GM12872 (cell line): Measurements from ENCODE around the gene POGK.

ENCODE experiments used
- CTCF ChIP-seq: IDR thresholded peaks from 3 replicates; pipeline ENCODE4 v1.5.1; 2011; ENCODE audit warnings: low read depth, mild to moderate bottlenecking, low read length, moderate library complexity; ENCODE audit not compliant: insufficient read depth

Gene POGK

GRCh38 chr1:166889776-166890175 lies 50.5 kb downstream of the POGK start:
- no peak for TF ChIP-seq CTCF

- no peak for TF ChIP-seq CTCF
Observed at GRCh38 chr1:166895766-166896165, 56.5 kb downstream of the POGK start.

- no peak for TF ChIP-seq CTCF
Observed at GRCh38 chr1:166899769-166900168, 60.5 kb downstream of the POGK start.

GRCh38 chr1:166900987-166901386 lies 61.7 kb downstream of the POGK start:
- TF ChIP-seq CTCF = no peak

GRCh38 chr1:166902279-166902678 lies 63.0 kb downstream of the POGK start:
- TF ChIP-seq CTCF = no peak

GRCh38 chr1:166903232-166903631 lies 64.0 kb downstream of the POGK start:
- TF ChIP-seq CTCF = no peak

GRCh38 chr1:166905136-166905535 lies 65.9 kb downstream of the POGK start:
- TF ChIP-seq CTCF = no peak

- no peak for TF ChIP-seq CTCF
Observed at GRCh38 chr1:166905900-166906299, 66.6 kb downstream of the POGK start.
